ENCODE data around the gene FASTK.

DNA sequence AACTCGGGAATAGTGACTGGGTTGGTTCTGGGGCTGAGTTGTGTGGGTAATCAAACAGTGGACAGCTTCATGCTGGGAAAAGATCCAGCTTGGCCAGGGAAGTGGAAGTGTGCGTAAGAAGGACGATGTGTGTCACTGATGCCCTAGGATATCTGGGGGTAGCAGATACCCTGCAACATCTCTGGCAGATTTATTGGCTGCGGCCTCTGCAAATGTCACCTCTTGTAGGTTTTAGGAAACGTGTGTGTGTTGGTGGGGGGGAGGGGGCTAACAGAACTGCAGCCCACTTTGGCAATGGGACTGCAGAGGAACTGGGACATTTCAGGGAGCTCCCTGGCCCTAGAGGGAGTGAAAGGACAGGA, 4.7 kb upstream of the FASTK start:
- no peak for TF ChIP-seq BACH2 (CRISPR knock-in tag; IDR thresholded peaks at IDR 0.05; ENCODE audit: borderline replicate concordance)
- no peak for TF ChIP-seq TOX (CRISPR knock-in tag; IDR thresholded peaks at IDR 0.05; ENCODE audit: borderline replicate concordance)
- TF ChIP-seq TCF4 (CRISPR knock-in tag; IDR thresholded peaks at IDR 0.05; ENCODE audit: borderline replicate concordance): no peak
- no peak for TF ChIP-seq ARNTL (CRISPR knock-in tag; IDR thresholded peaks at IDR 0.05; ENCODE audit: borderline replicate concordance, low read depth)
- TF ChIP-seq ZNF565 (CRISPR knock-in tag; conservative IDR thresholded peaks at IDR 0.05; ENCODE audit: low read depth): no peak
- no peak for TF ChIP-seq RARB (CRISPR knock-in tag; IDR thresholded peaks at IDR 0.05)
- no peak for TF ChIP-seq ZNF8 (CRISPR knock-in tag; IDR thresholded peaks at IDR 0.05)
- no peak for TF ChIP-seq ISL1 (CRISPR knock-in tag; IDR thresholded peaks at IDR 0.05)
- no peak for TF ChIP-seq CSDC2 (CRISPR knock-in tag; IDR thresholded peaks at IDR 0.05)
- no peak for TF ChIP-seq ZFP3 (CRISPR knock-in tag; IDR thresholded peaks at IDR 0.05)

Data from SK-N-SH treated with all-trans-retinoic acid at 6 μM for 48 hours (cell line).